ENCODE results near the gene MTHFD1L. TPM values are rescaled to one million over a fixed set of nuclear protein-coding genes. Genes with fewer than 3 reads are reported as not detected.

MTHFD1L gene
- total RNA-seq, 4 donors from 2014 or later = 0.35 to 1.6 (median 0.59) TPM; not detected in 1

- Histone ChIP-seq H3K27me3 (no peaks in the 10 kb centered on the region), H3K36me3 (no peaks in the 10 kb centered on the region), H3K4me3 (no peak overlapping the region), H3K27ac (no peak overlapping the region), H3K9me3 (no peaks in the 10 kb centered on the region), H3K4me1 (no peaks in the 10 kb centered on the region)
- TF ChIP-seq, protein P1, sequence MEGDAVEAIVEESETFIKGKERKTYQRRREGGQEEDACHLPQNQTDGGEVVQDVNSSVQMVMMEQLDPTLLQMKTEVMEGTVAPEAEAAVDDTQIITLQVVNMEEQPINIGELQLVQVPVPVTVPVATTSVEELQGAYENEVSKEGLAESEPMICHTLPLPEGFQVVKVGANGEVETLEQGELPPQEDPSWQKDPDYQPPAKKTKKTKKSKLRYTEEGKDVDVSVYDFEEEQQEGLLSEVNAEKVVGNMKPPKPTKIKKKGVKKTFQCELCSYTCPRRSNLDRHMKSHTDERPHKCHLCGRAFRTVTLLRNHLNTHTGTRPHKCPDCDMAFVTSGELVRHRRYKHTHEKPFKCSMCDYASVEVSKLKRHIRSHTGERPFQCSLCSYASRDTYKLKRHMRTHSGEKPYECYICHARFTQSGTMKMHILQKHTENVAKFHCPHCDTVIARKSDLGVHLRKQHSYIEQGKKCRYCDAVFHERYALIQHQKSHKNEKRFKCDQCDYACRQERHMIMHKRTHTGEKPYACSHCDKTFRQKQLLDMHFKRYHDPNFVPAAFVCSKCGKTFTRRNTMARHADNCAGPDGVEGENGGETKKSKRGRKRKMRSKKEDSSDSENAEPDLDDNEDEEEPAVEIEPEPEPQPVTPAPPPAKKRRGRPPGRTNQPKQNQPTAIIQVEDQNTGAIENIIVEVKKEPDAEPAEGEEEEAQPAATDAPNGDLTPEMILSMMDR (IDR thresholded peaks at IDR 0.05 in 4 of 5, conservative IDR thresholded peaks at IDR 0.05 in 1 of 5) = no peak
- no peak for TF ChIP-seq POLR2A (IDR thresholded peaks at IDR 0.05)
- ATAC-seq = no peak
- intact Hi-C loops (cut with DNase I; ENCODE audit: low total_unique reads) = no loop called here
- no peak for DNase-seq
- in situ Hi-C loops (cut with MboI; ENCODE audit: low sequenced_read_pairs in 4 of 4) = loop anchor here (5.0 to 10.0 kb wide), 6 partner anchors 118 to 322 kb away; no protein-coding TSS in a partner anchor
These were observed 147.1 kb downstream of the MTHFD1L start for GRCh38 chr6:151012321-151013294.

DNA sequence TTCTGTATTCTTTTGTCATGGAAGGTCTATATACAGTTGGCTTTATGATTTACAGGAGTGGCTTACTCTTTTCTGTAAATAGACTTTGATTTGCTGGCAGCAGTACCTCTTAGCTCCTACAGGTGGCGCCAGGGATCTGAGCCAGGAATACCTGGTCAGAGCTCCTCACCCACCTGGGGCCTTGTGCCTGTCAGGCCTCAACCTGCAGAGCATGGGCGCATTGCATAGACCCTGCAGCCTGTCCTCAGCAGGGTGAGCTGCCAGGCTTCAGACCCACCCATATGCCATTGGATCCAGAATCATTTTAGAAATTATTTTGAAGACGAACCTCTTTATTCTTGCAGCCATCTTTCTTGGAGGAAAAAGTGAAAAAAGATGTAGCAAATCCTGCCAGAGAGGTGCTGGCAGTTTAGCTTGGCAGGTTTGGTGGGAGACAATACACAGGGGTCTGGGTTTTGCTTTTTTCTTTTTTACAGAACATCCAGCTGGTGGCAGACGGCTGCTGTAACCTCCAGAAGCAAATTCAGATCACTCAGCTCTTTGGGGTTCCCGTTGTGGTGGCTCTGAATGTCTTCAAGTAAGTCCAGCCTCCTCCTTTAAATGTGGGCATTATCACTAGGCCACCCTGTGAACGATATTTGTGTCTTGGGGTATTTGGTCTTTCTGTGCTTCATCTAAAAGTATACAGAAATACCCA lies 149.1 kb downstream of the MTHFD1L start:
- H3K27ac ChIP-seq = no peak overlapping the region
- in situ Hi-C loops (cut with MboI; ENCODE audit: low sequenced_read_pairs in 4 of 4) (loop anchor here (5.0 to 10.0 kb wide), 6 partner anchors 120 to 320 kb away; no protein-coding TSS in a partner anchor), intact Hi-C loops (cut with DNase I; ENCODE audit: low total_unique reads) (loop anchor here (1.0 to 2.0 kb wide), 2 partner anchors 122 to 310 kb away; no protein-coding TSS in a partner anchor)
- no peak overlapping the region for H3K4me3 ChIP-seq
- no peak for TF ChIP-seq POLR2A (IDR thresholded peaks at IDR 0.05)
- TF ChIP-seq, protein P1 (IDR thresholded peaks at IDR 0.05 in 4 of 5, conservative IDR thresholded peaks at IDR 0.05 in 1 of 5) = peak; percentile 82 to 92 (median 86)
- H3K4me1 ChIP-seq = no peaks in the 10 kb centered on the region
- ATAC-seq (no peak), DNase-seq (peak; percentile 31 to 42)
- no peaks in the 10 kb centered on the region for H3K27me3 ChIP-seq
- no peaks in the 10 kb centered on the region for H3K9me3 ChIP-seq
- no peaks in the 10 kb centered on the region for H3K36me3 ChIP-seq

GRCh38 chr6:151015101-151015700 lies 149.7 kb downstream of the MTHFD1L start:
- Histone ChIP-seq H3K27ac (no peak overlapping the region), H3K4me3 (no peak overlapping the region), H3K36me3 (no peaks in the 10 kb centered on the region), H3K27me3 (no peaks in the 10 kb centered on the region), H3K4me1 (no peaks in the 10 kb centered on the region), H3K9me3 (no peaks in the 10 kb centered on the region)
- ATAC-seq (no peak), DNase-seq (no peak)
- intact Hi-C loops (cut with DNase I; ENCODE audit: low total_unique reads) (loop anchor here (2.0 kb wide), 1 partner anchor 122 kb away; no protein-coding TSS in a partner anchor), in situ Hi-C loops (cut with MboI; ENCODE audit: low sequenced_read_pairs in 4 of 4) (loop anchor here in 3 of 4 donors (10.0 kb wide), 3 partner anchors 120 to 320 kb away; no protein-coding TSS in a partner anchor)
- no peak for TF ChIP-seq POLR2A (IDR thresholded peaks at IDR 0.05)
- TF ChIP-seq, protein P1 (IDR thresholded peaks at IDR 0.05 in 4 of 5, conservative IDR thresholded peaks at IDR 0.05 in 1 of 5) = no peak

DNA sequence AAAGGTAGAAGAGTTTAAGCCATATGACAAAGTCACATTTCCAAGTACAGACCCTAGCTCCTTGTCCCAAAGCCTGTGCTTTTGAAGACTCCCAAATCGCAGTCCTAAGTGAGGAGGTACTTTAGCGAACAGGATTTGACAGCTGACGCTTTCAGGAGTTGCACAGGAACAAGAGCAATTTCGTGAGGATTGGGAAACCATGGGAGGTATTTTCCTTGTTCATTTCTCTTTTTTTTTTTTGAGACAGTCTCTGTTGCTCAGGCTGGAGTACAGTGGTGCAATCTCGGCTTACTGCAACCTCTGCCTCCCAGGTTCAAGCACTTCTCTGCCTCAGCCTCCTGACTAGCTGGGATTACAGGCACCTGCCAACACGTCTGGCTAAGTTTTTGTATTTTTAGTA lies 150.6 kb downstream of the MTHFD1L start:
- no peaks in the 10 kb centered on the region for H3K4me1 ChIP-seq
- no peaks in the 10 kb centered on the region for H3K36me3 ChIP-seq
- intact Hi-C loops (cut with DNase I; ENCODE audit: low total_unique reads) = no loop called here
- in situ Hi-C loops (cut with MboI; ENCODE audit: low sequenced_read_pairs in 4 of 4) = loop anchor here in 3 of 4 donors (10.0 kb wide), 3 partner anchors 121 to 319 kb away; no protein-coding TSS in a partner anchor
- no peak overlapping the region for H3K27ac ChIP-seq
- no peak for DNase-seq
- H3K4me3 ChIP-seq = no peak overlapping the region
- ATAC-seq = no peak
- H3K27me3 ChIP-seq = no peaks in the 10 kb centered on the region
- TF ChIP-seq, protein P1 (IDR thresholded peaks at IDR 0.05 in 4 of 5, conservative IDR thresholded peaks at IDR 0.05 in 1 of 5) = no peak
- TF ChIP-seq POLR2A (IDR thresholded peaks at IDR 0.05) = no peak
- H3K9me3 ChIP-seq = no peaks in the 10 kb centered on the region
